Effector memory CD8-positive, alpha-beta T cell (primary cell): Measurements from ENCODE around the gene LATS1.
"Not testable (repeated sequence)": the region's sequence is repeated elsewhere in the genome, so short reads cannot be mapped to it uniquely, and the experiment has no call there.

Experiments used
- ATAC-seq: fragments of 150-1000 bp; cut with Tn5 transposase; replicated peaks from 2 replicates; pipeline ENCODE4 v1.10.0; 2021; ENCODE audit warnings: mild to moderate bottlenecking, moderate library complexity
- DNase-seq, 3 experiments: peaks; one replicate each; pipeline ENCODE4 v3.0.0; 2021
- H3K27ac Mint-ChIP-seq, 2 donors: one replicate each; pipeline ENCODE4 v1.8.0; 2022; ENCODE audit warnings: mild to moderate bottlenecking in 2 of 2, mixed read lengths in 2 of 2, moderate library complexity in 2 of 2
- H3K27me3 Mint-ChIP-seq, 2 donors: one replicate each; pipeline ENCODE4 v1.8.0; 2022; ENCODE audit warnings: mixed read lengths in 2 of 2
- H3K36me3 Mint-ChIP-seq: one replicate; pipeline ENCODE4 v1.8.0; 2022; ENCODE audit warnings: mild to moderate bottlenecking, moderate library complexity, mixed read lengths; ENCODE audit not compliant: insufficient read depth
- H3K4me1 Mint-ChIP-seq, 2 donors: one replicate each; pipeline ENCODE4 v1.8.0; 2022; ENCODE audit warnings: low read depth in 2 of 2, mixed read lengths in 2 of 2
- H3K4me3 Mint-ChIP-seq, 2 donors: one replicate each; pipeline ENCODE4 v1.8.0; 2022; ENCODE audit warnings: mild to moderate bottlenecking in 2 of 2, mixed read lengths in 2 of 2, moderate library complexity in 2 of 2
- H3K9me3 Mint-ChIP-seq, 2 donors: one replicate each; pipeline ENCODE4 v1.8.0; 2022; ENCODE audit warnings: mixed read lengths in 2 of 2

Gene LATS1

GRCh38 chr6:149681209-149681608, 36.7 kb downstream of the LATS1 start:
- no peak overlapping the region for H3K4me3 Mint-ChIP-seq
- H3K9me3 Mint-ChIP-seq, result no peaks in the 10 kb centered on the region
- peaks cover 8 to 10% of the 10 kb centered on the region in 2 donors for H3K4me1 Mint-ChIP-seq
- peak overlapping the region in 1 of 2 donors; percentile 38 for H3K27ac Mint-ChIP-seq
- ATAC-seq (no peak), DNase-seq (no peak)
- peaks cover 55% of the 10 kb centered on the region for H3K36me3 Mint-ChIP-seq
- no peaks in the 10 kb centered on the region for H3K27me3 Mint-ChIP-seq

- H3K27ac Mint-ChIP-seq, result peak overlapping the region in 1 of 2 donors; percentile 38
- no peaks in the 10 kb centered on the region for H3K9me3 Mint-ChIP-seq
- DNase-seq (no peak), ATAC-seq (no peak)
- H3K4me1 Mint-ChIP-seq, result peaks cover 8 to 10% of the 10 kb centered on the region in 2 donors
- no peak overlapping the region for H3K4me3 Mint-ChIP-seq
- H3K36me3 Mint-ChIP-seq, result peaks cover 51% of the 10 kb centered on the region
- H3K27me3 Mint-ChIP-seq, result no peaks in the 10 kb centered on the region
Measured at GRCh38 chr6:149680503-149680902, 37.4 kb downstream of the LATS1 start.

- not testable (repeated sequence) for H3K4me1 Mint-ChIP-seq, H3K27me3 Mint-ChIP-seq, ATAC-seq, H3K4me3 Mint-ChIP-seq, DNase-seq, H3K9me3 Mint-ChIP-seq
- peak overlapping the region; percentile 32 to 67 for H3K27ac Mint-ChIP-seq
- peaks cover 68% of the 10 kb centered on the region for H3K36me3 Mint-ChIP-seq
Measured at GRCh38 chr6:149672265-149672664, 45.6 kb downstream of the LATS1 start.

GRCh38 chr6:149660028-149660427, 57.9 kb downstream of the LATS1 start:
- DNase-seq (no peak), ATAC-seq (no peak)
- no peak overlapping the region for H3K4me3 Mint-ChIP-seq
- no peaks in the 10 kb centered on the region for H3K4me1 Mint-ChIP-seq
- no peaks in the 10 kb centered on the region for H3K27me3 Mint-ChIP-seq
- H3K9me3 Mint-ChIP-seq, result no peaks in the 10 kb centered on the region
- H3K36me3 Mint-ChIP-seq, result peaks cover 46% of the 10 kb centered on the region
- H3K27ac Mint-ChIP-seq, result no peak overlapping the region

- DNase-seq (no peak), ATAC-seq (no peak)
- Mint-ChIP-seq H3K36me3 (peaks cover 21% of the 10 kb centered on the region), H3K27me3 (no peaks in the 10 kb centered on the region), H3K4me3 (no peak overlapping the region), H3K9me3 (no peaks in the 10 kb centered on the region), H3K4me1 (no peaks in the 10 kb centered on the region), H3K27ac (no peak overlapping the region)
Measured at GRCh38 chr6:149657441-149657840, 60.5 kb downstream of the LATS1 start.

GRCh38 chr6:149651056-149651455, 66.8 kb downstream of the LATS1 start:
- Mint-ChIP-seq H3K27me3 (no peaks in the 10 kb centered on the region), H3K36me3 (peaks cover under 1% of the 10 kb centered on the region), H3K4me3 (no peak overlapping the region), H3K9me3 (no peaks in the 10 kb centered on the region), H3K27ac (no peak overlapping the region), H3K4me1 (peaks cover 7 to 15% of the 10 kb centered on the region in 2 donors)
- no peak for ATAC-seq
- DNase-seq, result no peak

GRCh38 chr6:149648148-149649145, 69.5 kb downstream of the LATS1 start, which contains the start of gene KATNA1:
KATNA1 (minus strand) TSS chr6:149648714; CDS start chr6:149638547, 10,167 bp downstream.
- ATAC-seq (peak; percentile 85), DNase-seq (peak; percentile 69 to 78 (median 74))
- Mint-ChIP-seq H3K36me3 (no peaks in the 10 kb centered on the region), H3K27ac (peak within 1 kb of the TSS; percentile 91 to 95), H3K27me3 (no peaks in the 10 kb centered on the region), H3K4me3 (peak within 1 kb of the TSS; percentile 92 to 93), H3K9me3 (no peaks in the 10 kb centered on the region), H3K4me1 (peaks cover 7 to 22% of the 10 kb centered on the region in 2 donors)

GRCh38 chr6:149646599-149646998, 71.3 kb downstream of the LATS1 start:
- no peak for DNase-seq
- no peaks in the 10 kb centered on the region for H3K9me3 Mint-ChIP-seq
- H3K4me3 Mint-ChIP-seq, result peak overlapping the region; percentile 92 to 93
- no peak overlapping the region for H3K27ac Mint-ChIP-seq
- no peak for ATAC-seq
- H3K4me1 Mint-ChIP-seq, result peaks cover 15 to 35% of the 10 kb centered on the region in 2 donors
- H3K27me3 Mint-ChIP-seq, result no peaks in the 10 kb centered on the region
- no peaks in the 10 kb centered on the region for H3K36me3 Mint-ChIP-seq

GRCh38 chr6:149642829-149643580, 74.9 kb downstream of the LATS1 start:
- H3K9me3 Mint-ChIP-seq, result no peaks in the 10 kb centered on the region
- DNase-seq (no peak), ATAC-seq (no peak)
- H3K4me1 Mint-ChIP-seq, result peaks cover 13 to 33% of the 10 kb centered on the region in 2 donors
- H3K27me3 Mint-ChIP-seq, result no peaks in the 10 kb centered on the region
- H3K36me3 Mint-ChIP-seq, result peaks cover 15% of the 10 kb centered on the region
- peak overlapping the region in 1 of 2 donors; percentile 72 for H3K27ac Mint-ChIP-seq
- no peak overlapping the region for H3K4me3 Mint-ChIP-seq

GRCh38 chr6:149636124-149636523, 81.8 kb downstream of the LATS1 start:
- Mint-ChIP-seq H3K27ac (peak overlapping the region in 1 of 2 donors; percentile 49), H3K4me1 (no peaks in the 10 kb centered on the region), H3K9me3 (no peaks in the 10 kb centered on the region), H3K36me3 (peaks cover 32% of the 10 kb centered on the region), H3K27me3 (no peaks in the 10 kb centered on the region), H3K4me3 (no peak overlapping the region)
- no peak for ATAC-seq
- no peak for DNase-seq

- Mint-ChIP-seq H3K36me3 (peaks cover 38% of the 10 kb centered on the region), H3K27me3 (no peaks in the 10 kb centered on the region)
Measured at GRCh38 chr6:149634315-149634714, 83.6 kb downstream of the LATS1 start.

GRCh38 chr6:149628875-149629510, 88.9 kb downstream of the LATS1 start:
- H3K4me1 Mint-ChIP-seq, result peaks cover 0 to 2% of the 10 kb centered on the region in 2 donors
- H3K27ac Mint-ChIP-seq, result peak overlapping the region in 1 of 2 donors; percentile 58
- ATAC-seq, result no peak
- H3K27me3 Mint-ChIP-seq, result no peaks in the 10 kb centered on the region
- H3K36me3 Mint-ChIP-seq, result peaks cover 49% of the 10 kb centered on the region
- no peaks in the 10 kb centered on the region for H3K9me3 Mint-ChIP-seq
- no peak for DNase-seq
- H3K4me3 Mint-ChIP-seq, result no peak overlapping the region

More at GRCh38 chr6:149634315-149634714, 83.6 kb downstream of the LATS1 start:
- DNase-seq, result no peak
- Mint-ChIP-seq H3K4me1 (peaks cover 0 to under 1% of the 10 kb centered on the region in 2 donors), H3K4me3 (no peak overlapping the region), H3K27ac (no peak overlapping the region), H3K9me3 (no peaks in the 10 kb centered on the region)
- ATAC-seq, result no peak

GRCh38 chr6:149627672-149628071, 90.2 kb downstream of the LATS1 start:
- no peak for DNase-seq
- Mint-ChIP-seq H3K27ac (peak overlapping the region in 1 of 2 donors; percentile 24), H3K9me3 (no peaks in the 10 kb centered on the region), H3K4me3 (no peak overlapping the region), H3K36me3 (peaks cover 52% of the 10 kb centered on the region), H3K27me3 (no peaks in the 10 kb centered on the region), H3K4me1 (peaks cover 0 to 2% of the 10 kb centered on the region in 2 donors)
- ATAC-seq, result no peak
